GM21390 (cell line): ENCODE data around the gene PLEKHJ1.
"Not testable (repeated sequence)": the region's sequence is repeated elsewhere in the genome, so short reads cannot be mapped to it uniquely, and the experiment has no call there.

ENCODE experiments used
- ATAC-seq: cut with Tn5 transposase; IDR thresholded peaks from one replicate; pipeline ENCODE4 v1.9.1; 2021; ENCODE audit not compliant: unreplicated experiment

The PLEKHJ1 gene

DNA sequence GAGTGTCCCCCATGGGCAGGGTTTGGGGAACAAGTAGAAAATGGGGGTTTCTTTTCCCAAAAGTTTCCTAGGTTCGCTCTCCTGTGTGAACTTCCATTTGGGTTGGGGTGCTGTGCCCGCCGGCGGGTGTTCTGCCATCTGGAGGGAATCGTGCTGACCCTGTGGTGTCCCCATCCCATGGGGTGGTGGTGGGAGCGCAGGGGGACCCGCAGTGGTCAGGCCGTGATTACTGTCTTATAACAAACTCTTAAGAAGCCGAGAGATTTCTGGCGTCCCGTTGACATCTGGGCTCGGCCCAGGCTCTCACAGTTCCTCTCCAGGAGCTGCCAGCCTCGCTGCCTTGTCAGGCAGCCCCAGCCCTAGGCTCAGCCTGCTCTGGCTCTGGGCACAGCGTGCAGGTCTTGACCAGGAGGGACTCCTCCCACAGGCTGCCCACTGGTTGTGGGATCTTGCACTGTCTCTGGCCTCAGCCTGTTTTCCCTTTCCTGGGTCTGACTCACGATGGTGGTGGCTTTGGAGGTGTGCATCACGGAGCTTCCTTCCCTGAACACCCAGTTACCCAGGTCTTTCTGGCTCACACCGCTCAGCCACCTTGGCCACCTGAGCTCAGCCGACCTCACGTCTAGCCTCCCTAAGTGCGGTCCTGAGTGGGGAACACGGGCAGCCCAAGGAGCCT is 34.5 kb downstream of the PLEKHJ1 start:
- ATAC-seq, result no peak

DNA sequence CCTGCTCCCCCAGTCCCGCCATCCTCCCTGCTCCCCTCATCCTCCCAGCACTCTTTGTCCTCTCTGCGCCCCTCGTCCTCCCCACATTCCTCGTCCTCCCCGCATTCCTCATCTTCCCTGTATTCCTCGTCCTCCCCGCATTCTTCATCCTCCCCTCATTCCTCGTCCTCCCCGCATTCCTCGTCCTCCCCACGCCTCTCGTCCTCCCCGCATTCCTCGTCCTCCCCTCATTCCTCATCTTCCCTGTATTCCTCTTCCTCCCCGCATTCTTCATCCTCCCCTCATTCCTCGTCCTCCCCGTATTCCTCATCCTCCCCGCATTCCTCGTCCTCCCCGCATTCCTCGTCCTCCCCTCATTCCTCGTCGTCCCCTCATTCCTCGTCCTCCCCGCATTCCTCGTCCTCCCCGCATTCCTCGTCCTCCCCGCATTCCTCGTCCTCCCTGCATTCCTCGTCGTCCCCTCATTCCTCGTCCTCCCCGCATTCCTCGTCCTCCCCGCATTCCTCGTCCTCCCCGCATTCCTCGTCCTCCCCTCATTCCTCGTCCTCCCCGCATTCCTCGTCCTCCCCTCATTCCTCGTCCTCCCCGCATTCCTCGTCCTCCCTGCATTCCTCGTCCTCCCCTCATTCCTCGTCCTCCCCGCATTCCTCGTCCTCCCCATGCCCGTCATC is 35.4 kb downstream of the PLEKHJ1 start:
- not testable (repeated sequence) for ATAC-seq

DNA sequence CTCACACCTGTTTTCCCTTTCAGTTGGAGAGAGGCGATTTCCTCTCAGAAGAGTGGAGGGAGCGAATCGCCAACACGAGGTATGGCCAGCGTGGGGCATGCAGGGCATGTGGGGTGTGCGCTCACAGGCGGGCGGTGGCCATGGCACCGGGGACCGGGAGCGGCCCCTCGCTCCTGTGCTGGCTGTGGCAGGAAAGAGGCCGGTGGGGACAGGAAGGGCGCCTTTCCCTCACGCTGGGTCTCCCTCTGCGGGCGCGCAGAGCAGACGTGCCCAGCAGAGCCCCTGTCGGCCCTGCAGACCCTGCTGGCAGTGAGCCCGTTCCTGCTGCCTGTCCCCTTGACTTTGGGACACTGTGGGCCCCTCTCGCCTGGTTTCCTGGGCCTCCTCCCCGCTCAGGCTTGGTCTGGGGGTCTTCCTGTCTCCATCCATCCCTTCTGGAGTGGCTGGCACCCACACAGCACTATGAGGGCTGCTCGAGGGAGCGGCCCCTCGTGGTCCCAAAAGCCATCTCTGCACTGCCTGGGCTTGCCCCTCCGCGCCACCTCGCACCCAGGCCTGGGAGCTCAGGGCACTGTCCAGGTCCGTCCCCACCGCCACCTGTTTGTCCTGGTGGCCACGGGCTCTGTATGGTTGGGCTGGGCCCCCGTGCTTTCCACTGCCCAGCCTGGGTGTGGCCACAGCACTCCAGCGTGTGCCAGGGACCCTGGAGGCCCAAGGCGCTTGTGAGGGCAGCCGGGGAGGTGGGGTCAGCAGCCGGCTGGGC is 36.1 kb downstream of the PLEKHJ1 start:
- no peak for ATAC-seq

DNA sequence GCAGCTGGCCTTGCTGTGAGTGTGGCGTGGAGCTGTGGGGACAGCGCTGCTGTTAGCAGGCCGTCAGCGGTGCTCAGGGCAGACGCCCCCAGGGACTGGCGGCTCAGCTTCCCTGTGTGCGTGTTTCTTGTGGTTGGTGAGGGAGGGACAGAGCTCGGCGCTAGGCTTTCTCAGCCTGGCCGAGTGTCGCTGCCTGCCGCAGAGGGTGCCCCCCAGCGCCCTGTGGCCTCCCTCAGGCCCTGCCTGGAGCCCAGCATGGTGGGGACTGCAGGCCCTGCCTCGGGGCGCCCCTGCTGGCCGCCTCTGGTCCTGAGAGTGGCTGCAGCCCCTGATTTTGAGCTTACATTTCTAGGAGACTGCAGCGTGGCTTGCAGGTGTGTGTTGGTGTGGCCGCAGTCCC is 36.9 kb downstream of the PLEKHJ1 start:
- ATAC-seq, result no peak

DNA sequence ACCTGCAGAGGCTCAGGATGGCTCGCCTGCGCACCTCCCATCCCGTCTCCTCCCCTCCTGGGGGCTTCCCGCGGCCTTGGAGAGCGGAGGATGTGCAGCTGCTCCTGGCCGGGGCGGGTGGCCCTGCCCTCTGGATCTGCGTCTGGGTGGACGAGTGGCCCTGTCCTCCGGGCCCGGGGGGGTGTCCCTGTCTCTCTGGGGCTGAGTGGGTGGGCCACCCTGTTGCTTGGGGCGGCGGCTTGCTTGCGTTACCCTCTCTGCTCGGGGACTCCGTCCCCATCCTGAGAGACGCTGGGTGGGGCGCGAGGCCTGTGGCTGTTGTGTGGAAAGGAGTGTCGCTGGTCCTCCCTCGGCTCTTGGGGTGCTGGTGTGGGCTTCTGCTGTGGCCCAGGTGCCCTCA is 37.8 kb downstream of the PLEKHJ1 start:
- no peak for ATAC-seq

DNA sequence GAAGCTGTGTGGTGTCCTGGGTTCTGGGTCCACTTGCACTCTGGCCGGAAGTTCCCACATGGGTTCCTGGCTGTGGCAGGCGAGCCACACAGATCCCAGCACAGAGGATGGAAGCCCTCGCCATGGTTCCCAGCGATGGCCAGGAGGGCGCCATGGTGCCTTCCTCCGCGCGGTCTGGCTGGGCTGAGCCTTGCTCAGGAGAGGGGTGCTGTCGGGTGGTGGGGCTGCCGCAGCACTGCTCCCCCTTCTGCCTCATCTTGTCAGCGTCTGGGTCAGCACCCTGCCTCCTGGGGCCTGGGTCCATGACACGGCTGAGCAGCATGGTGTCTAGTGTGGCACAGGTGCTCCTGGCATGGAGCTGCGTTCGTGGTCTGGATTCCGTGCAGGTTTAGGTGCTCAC is 38.9 kb downstream of the PLEKHJ1 start:
- no peak for ATAC-seq

DNA sequence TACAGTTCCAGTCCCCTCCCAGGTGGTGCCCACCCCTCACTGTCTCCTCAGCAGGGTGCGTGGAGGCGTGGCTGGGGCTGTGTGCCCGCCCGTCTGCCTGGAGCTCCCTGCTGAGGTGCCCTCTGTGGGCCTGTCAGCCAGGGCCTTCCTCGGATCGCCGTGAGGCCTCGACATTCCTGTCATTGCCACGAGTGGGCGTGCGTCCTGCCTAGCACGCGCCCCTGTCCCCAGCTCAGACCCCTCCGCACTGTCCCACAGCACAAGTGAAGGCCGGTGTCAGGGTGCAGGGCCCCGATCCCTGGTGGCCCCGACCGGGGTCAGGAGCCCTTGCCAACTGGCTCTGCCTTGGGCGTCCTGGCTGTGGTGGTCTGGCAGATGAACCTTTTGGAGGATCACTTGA is 40.2 kb downstream of the PLEKHJ1 start:
- ATAC-seq, result no peak

DNA sequence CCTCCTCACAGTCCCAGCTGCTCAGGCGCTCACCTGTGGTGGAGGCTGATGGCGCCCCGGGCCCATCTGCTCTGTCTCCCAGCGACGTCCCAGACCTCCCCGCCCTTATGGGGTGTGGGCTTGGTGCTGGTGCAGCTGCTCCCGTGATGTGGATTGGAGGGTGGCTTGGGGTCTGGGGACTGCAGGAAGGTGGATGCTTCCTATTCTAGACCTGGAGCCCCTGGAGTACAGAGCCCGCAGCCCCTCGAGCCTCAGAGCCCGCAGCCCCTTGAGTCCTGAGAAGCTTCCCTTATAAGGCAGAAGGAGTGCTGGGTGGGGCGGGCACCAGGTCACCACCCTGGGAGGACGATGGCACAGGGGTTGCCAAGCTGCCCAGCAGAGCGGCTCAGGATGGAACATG is 40.8 kb downstream of the PLEKHJ1 start:
- ATAC-seq, result no peak

DNA sequence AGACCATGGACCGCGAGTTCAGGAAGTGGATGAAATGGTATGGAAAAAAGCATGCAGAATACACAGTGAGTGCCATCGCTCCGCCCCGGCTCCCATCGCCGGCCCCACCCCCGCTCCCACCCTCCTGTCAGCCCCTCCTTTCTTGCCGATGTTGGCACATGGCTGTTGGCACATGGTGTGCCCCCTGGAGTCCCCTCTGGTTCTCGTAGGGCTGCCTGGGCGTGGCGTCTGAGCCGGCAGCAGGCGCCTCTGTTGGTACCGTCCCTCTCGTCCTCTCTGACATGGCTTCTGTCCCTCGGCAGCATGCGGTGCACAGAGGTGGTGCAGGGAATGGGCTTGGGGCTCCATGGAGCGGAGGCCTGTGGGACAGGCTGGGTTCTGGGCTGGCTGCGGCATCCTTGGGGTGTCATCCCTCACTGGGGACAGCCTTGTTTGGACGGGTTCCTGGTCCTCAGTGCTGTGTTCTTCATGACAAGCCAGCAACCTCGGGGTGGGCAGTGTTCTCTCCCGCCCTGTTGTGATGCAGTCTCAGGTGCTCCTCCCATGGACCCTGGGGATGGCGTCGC is 41.5 kb downstream of the PLEKHJ1 start:
- ATAC-seq, result no peak

DNA sequence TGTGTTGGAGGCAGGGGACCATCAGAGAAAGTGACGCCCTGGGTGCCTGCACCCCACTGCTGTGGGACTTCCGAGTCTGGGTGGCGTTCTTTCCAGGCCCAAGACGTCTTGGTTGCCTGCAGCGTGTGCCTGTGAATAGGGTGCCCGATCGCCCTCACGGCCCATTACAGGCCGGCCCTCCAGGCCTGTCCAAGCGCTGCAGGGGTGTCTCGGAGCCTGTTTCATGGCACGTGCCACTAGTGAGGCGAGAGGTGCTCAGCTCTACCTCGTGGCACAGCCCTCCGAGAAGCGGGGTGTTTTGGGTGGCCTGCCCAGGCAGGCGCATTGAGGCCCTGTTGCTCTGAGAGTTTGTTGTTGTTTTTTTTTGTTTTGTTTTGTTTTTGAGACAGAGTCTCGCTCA is 42.3 kb downstream of the PLEKHJ1 start:
- ATAC-seq, result no peak

DNA sequence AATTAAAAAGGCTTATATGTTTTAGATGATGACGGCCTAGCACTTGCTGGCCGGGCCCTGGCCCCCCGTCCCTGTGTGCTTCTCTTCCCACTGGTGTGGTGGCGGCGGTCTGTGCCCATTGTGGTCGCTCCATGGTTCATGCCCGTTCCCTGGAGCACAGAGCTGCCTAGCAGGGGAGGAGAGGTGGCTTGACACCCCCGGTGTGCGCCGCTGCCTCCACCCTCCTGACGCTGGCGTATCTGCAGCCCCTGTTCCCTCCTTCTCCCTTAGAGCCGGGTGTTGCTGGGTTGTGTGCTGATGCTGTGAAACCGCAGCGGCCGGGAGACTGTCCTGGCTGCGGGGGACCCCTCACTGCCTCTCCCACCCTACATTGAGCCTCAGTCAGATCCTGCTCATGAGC is 43.3 kb downstream of the PLEKHJ1 start:
- no peak for ATAC-seq

DNA sequence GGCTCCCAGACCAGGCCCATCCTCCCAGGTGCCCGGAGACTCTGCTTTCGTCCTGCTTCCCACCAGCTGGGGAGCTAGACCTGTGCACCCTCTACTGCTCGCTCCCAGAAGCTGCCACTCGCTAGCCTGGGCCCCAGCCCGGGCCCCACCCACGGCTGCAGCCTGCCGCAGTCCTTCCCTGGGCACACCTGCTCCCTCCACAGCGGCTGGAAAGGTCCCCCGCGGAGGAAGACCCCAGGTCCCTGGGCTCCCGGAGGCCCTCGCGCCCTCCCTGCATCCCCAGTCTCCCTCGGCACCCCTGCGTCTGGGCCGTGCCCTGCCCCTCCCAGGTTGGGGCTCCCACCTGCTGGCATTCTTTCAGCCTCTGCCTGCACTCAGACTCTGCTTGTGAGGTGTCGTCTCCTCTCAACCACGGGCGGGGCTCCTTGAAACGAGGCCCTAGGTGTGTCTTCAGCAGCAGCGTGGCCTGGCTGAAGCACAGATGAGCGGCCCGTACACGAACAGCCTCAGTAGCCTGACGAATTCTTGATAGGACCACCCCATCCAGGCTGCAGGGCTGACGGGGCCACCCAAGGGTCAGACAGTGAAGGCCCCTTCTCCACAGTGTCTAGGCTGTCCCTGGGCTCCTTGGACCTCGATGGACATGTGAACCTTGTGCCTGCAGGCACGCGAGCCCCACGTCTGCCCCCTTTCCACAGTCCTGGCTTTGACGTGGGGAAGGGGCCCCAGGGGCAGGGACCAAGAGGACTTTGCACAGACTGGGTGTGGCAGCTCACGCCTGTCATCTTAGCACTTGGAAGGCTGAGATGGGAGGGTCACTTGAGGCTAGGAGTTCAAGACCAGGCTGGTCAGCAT is 44.4 kb downstream of the PLEKHJ1 start:
- no peak for ATAC-seq

DNA sequence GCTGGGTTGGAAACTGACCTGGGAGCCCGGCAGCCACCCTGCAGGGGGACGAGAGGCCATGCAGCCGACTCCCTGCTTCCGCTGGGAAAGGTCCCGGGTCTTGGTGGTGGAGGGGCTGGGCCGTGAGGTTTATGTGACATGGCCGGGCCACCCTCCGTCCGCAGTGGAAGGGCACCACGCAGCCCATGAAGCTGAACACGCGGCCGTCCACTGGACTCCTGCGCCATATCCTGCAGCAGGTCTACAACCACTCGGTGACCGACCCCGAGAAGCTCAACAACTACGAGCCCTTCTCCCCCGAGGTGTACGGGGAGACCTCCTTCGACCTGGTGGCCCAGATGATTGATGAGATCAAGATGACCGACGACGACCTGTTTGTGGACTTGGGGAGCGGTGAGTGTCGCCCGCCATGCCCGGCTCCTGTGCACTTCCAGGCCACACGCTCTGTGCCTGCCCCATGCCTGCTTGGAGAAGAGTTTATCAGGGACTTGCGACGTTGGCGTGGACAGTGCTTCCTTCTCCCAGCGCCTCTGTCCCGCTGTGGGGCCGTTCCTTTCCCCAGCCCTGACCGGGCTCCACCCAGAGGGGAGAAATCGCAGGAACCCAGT is 45.2 kb downstream of the PLEKHJ1 start:
- ATAC-seq, result no peak

DNA sequence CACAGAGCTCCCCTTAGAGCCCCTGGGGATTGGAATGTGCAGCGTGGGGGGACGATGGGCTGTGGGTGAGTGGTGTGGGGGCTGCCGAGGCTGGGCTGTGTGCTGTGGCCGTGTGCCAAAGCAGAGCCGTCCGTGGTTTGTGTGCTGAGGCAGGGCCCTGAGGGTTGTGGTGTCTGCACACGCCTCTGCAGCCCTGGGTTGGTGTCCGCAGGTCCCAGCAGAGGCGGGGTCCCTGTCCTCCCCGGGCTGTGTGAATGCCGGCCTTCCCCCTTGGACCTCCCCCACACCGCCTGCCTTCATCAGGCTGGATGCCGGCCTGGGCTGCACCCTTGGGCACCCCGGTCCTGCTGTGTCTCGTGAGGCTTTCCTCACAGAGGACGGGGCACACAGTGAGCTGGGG is 46.2 kb downstream of the PLEKHJ1 start:
- no peak for ATAC-seq

DNA sequence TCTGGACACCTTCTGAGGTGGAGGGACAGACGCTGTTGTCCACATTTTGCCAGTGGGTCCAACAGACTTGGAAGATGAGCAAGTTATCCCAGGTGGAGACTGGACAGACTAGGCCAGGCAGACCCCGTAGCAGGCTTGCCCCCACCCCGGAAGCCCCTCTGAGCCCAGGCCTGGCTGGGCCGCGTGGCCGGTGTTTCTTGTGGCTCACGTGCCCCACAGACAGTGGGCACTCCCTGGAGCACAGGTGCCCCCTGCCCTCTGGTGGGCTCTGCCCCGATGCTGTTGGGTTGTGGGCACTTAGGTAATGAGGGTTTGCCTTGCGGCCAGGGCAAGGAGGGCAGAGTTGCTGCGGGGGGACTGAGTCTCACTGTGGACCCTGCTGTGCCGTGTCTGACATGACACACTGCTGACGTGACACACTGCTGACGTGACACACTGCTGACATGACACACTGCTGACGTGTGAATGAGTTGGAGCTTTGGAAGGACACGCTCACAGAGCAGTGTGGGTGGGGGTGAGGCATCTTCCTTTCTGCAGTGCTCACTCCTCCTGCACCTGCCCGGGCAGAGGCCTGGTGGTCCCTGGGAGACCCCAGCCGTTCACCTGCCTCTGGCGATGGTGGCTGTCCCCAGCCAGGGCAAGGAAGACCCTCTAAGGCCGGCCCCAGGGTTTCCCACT is 47.3 kb downstream of the PLEKHJ1 start:
- no peak for ATAC-seq

DNA sequence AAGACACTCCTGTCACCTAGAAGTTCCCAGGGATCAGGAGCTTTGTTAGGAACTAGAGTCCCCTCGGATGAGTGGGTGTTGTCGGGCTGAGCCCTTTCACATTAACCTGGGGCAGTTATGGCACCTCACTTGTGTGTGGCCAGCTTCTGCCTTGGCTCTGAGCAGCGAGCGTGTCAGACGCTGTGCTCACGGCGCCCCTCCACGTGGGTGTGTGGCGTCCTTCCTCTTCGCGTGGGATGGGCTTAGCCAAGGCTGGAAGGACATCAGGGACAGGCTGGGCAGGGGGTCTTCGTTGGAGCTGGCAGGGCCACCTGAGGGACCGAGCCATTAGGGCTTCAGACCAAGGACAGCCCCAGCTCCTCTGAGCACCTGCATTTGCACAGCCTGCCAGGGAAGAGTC is 49.0 kb downstream of the PLEKHJ1 start:
- ATAC-seq, result no peak

DNA sequence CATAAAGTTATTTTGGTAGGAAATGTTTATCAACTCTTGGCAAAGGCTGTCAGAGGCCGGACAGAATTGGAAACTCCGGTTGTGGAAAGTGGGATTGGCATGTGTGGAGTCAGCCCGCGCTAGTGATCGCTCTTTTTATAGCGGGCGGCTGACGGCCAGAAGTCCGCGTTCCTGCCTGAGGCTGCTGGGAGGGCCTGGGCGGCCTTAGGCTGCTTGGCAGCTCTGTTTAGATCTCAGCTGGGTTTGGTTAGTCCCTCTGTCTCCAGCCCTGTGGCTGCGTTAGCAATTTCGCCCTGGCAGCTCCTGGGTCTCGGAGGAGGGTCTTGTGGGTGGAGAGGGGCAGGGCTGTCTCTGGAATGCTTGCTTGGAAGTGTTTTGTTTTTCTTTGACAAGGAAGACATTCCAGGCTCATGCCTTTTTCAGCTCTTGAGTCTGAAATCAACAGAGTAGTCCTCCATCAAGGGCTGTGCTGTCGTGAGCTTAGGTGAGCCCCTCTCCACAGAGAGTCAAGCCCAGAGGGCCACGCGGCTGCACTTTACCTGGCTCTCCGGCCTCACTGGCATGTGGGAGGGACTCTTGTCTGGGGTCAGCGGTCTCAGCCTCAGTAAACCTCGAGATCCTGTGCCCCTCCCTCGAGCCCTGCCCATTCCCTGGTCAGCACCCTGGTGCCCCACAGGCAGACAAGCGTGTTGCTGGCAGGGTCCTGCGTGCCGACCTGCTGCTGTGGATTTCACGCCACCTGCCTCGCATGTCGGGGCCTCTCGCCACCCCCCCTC is 49.9 kb downstream of the PLEKHJ1 start:
- no peak for ATAC-seq

DNA sequence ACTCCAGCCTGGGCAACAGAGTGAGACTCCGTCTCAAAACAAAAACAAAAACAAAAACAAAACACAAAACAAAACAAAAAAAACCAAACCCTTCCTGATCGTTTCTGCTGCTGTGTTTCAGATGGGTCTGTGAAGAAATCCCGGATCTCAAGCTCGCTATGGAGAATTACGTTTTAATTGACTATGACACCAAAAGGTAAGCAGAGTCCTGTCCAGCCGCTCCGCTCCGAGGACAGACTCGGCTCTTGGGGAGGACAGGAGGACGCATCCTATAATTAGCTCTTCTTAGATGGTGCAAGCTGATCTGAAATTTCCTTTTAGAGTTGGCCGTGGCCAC is 50.4 kb downstream of the PLEKHJ1 start:
- no peak for ATAC-seq

DNA sequence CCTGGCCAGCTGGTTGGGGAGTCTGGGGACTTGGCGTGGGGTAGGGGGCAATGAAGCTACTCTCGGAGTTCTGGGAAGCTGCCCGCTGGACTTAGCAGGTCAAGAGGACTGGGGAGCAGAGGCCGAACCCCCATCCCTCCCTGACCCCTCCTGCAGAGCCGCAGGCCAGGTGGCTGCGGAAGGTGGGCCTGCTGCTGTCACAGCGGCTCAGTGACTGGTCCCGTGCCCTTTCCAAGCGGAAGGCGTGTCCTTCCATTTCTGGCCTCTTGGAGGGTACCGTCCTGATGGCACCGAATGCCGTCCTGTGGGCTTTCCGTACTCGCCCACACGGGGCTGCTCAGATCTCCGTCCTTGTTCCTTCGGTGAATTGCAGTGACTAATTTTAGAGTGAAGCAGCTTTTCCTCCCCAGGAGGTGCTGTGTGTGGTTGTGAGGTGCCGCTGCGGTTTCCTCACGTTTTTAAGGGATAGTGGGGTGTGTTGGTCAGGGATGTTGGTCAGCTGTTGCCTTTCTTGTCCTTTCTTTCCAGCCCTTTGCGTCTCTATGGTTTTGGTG is 51.6 kb downstream of the PLEKHJ1 start:
- no peak for ATAC-seq
